Measurements from ENCODE around the gene SLC6A5. TPM values are rescaled to one million over a fixed set of nuclear protein-coding genes. Genes with fewer than 3 reads are reported as not detected.

The SLC6A5 gene
- total and polyA plus RNA-seq, 2 of the 8 experiments (the other 6 are each of a cell fraction or from before 2014, with no cell fraction given) = not detected

DNA sequence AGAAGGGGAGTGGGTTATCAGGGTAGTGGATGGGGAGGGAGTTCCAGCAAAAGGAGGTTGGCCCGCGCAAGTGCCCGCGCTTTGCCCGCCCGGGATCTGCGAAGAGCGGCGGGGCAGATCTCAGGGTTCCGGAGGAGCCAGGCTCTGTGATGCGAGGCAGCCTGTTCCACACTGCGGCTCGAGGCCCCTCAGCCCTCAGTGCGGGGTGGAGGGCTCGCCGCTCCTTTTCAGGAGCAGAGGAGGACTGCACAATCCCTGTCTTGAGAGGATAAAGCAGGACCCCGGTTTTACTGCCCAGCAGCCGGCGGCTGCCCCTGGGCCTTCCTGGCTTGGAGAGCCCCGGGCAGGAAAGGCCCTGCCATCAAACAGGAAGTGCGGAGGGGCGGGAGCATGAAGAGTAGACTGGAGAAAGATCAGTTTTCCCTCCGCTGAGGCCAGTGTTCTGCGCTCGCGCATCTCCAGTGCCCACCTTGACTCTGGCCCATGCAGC lies 6.2 kb downstream of the SLC6A5 start:
- Histone ChIP-seq H4K8ac (ENCODE audit: extremely low read depth, insufficient read depth, low read length) (no peak overlapping the region), H4K20me1 (replicated peaks in 1 of 2; ENCODE audit: control insufficient read depth in 1 of 2, insufficient read depth in 2 of 2, low read length in 2 of 2) (peaks cover 0 to 4% of the 10 kb centered on the region in 2 experiments), H3K79me2 (ENCODE audit: control insufficient read depth in 1 of 2, insufficient read depth in 2 of 2, low read length in 2 of 2) (no peaks in the 10 kb centered on the region), H3K9me3 (ENCODE audit: insufficient read depth in 2 of 2, low read depth in 1 of 2, low read length in 1 of 2) (no peaks in the 10 kb centered on the region), H3K9ac (replicated peaks in 1 of 4; ENCODE audit: extremely low read depth in 1 of 4, low read depth in 3 of 4, low read length in 3 of 4) (no peak overlapping the region), H3K27ac (ENCODE audit: low read depth, low read length) (no peak overlapping the region), H3K27me3 (replicated peaks in 1 of 4; ENCODE audit: control insufficient read depth in 3 of 4, extremely low read depth in 1 of 4, insufficient read depth in 3 of 4, low read length in 3 of 4) (peaks cover 23 to 36% (median 35%) of the 10 kb centered on the region in 4 experiments), H2BK12ac (ENCODE audit: low read depth, low read length) (no peak overlapping the region), H3K23ac (ENCODE audit: insufficient read length) (no peak overlapping the region), H2BK5ac (ENCODE audit: low read depth, low read length) (no peak overlapping the region), H3K36me3 (ENCODE audit: control insufficient read depth in 2 of 4, insufficient read depth in 4 of 4, low read length in 3 of 4) (no peaks in the 10 kb centered on the region; a peak in 1 of 8 replicates), H3K14ac (ENCODE audit: insufficient read length) (no peak overlapping the region), H2AFZ (ENCODE audit: low read length) (no peak overlapping the region), H3K18ac (ENCODE audit: extremely low read depth, low read length) (no peak overlapping the region), H2BK15ac (ENCODE audit: low read length) (no peak overlapping the region), H3K56ac (replicated peaks; ENCODE audit: insufficient read length, low read depth, low read length) (no peak overlapping the region), H3K4me3 (ENCODE audit: extremely low read depth in 1 of 4, insufficient read depth in 2 of 4, low read depth in 3 of 4, low read length in 4 of 4) (no peak overlapping the region), H3K4ac (replicated peaks; ENCODE audit: insufficient read length, low read depth, low read length) (no peak overlapping the region), H3K4me2 (ENCODE audit: insufficient read depth in 1 of 2, low read depth in 2 of 2, low read length in 2 of 2) (no peak overlapping the region), H2BK20ac (ENCODE audit: low read length) (no peak overlapping the region), H3K4me1 (replicated peaks in 1 of 4; ENCODE audit: control insufficient read depth in 3 of 4, insufficient read depth in 4 of 4, low read length in 3 of 4) (peaks cover 0 to 4% (median 1%) of the 10 kb centered on the region in 4 experiments; a peak in 4 of 7 replicates), H2BK120ac (replicated peaks; ENCODE audit: low read depth, low read length) (no peak overlapping the region), H4K91ac (replicated peaks; ENCODE audit: insufficient read length, low read length) (no peak overlapping the region), H3K23me2 (ENCODE audit: low read depth, low read length) (no peaks in the 10 kb centered on the region; the same call in 1 of the 2 replicates), H4K5ac (ENCODE audit: insufficient read length, low read depth, low read length) (no peak overlapping the region), H2AK5ac (ENCODE audit: low read depth, low read length) (no peak overlapping the region), H3K79me1 (ENCODE audit: low read depth, low read length) (no peaks in the 10 kb centered on the region)
- DNase-seq (ENCODE audit: low read depth in 1 of 2, low spot score in 2 of 2) (no peak), FAIRE-seq (no peak)
- ChIA-PET CTCF (ENCODE audit: partially characterized antibody) (no interaction called here), POLR2A (ENCODE audit: partially characterized antibody) (no interaction called here)
- WGBS, 2 experiments (ENCODE audit: extremely low coverage in 1 of 2, insufficient coverage in 1 of 2, insufficient read length in 1 of 2, insufficient replicate concordance in 2 of 2, low coverage in 1 of 2, low lambda C conversion rate in 2 of 2, missing lambda C conversion rate in 1 of 2) = 94% methylated on average over 20 of the region's 26 CpGs; no CpG with 5 or more reads in 1 of the 2 experiments
- TF ChIP-seq, protein P1, sequence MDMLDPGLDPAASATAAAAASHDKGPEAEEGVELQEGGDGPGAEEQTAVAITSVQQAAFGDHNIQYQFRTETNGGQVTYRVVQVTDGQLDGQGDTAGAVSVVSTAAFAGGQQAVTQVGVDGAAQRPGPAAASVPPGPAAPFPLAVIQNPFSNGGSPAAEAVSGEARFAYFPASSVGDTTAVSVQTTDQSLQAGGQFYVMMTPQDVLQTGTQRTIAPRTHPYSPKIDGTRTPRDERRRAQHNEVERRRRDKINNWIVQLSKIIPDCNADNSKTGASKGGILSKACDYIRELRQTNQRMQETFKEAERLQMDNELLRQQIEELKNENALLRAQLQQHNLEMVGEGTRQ (IDR thresholded peaks at IDR 0.05; ENCODE audit: low read length) = no peak
- TF ChIP-seq RBBP5 (IDR thresholded peaks at IDR 0.05; ENCODE audit: borderline replicate concordance, low read depth, low read length) (no peak), JUN (IDR thresholded peaks at IDR 0.05; ENCODE audit: low read depth, low read length) (no peak), SIN3A (conservative IDR thresholded peaks at IDR 0.05 in 1 of 2, IDR thresholded peaks at IDR 0.05 in 1 of 2; ENCODE audit: low read depth in 1 of 2, low read length in 2 of 2) (no peak), SP4 (IDR thresholded peaks at IDR 0.05; ENCODE audit: low read length) (no peak), ZNF274 (IDR thresholded peaks at IDR 0.05; ENCODE audit: borderline replicate concordance, extremely low read depth, low read length) (no peak), TAF1 (IDR thresholded peaks at IDR 0.05; ENCODE audit: low read depth, low read length) (no peak), CHD1 (IDR thresholded peaks at IDR 0.05; ENCODE audit: low read depth, low read length) (no peak), SP2 (IDR thresholded peaks at IDR 0.05; ENCODE audit: low read length) (no peak), SP1 (IDR thresholded peaks at IDR 0.05; ENCODE audit: low read depth, low read length) (no peak)
- TF ChIP-seq, protein P2, sequence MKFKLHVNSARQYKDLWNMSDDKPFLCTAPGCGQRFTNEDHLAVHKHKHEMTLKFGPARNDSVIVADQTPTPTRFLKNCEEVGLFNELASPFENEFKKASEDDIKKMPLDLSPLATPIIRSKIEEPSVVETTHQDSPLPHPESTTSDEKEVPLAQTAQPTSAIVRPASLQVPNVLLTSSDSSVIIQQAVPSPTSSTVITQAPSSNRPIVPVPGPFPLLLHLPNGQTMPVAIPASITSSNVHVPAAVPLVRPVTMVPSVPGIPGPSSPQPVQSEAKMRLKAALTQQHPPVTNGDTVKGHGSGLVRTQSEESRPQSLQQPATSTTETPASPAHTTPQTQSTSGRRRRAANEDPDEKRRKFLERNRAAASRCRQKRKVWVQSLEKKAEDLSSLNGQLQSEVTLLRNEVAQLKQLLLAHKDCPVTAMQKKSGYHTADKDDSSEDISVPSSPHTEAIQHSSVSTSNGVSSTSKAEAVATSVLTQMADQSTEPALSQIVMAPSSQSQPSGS (IDR thresholded peaks at IDR 0.05; ENCODE audit: low read length) = no peak
